Natural killer cell (primary cell): ENCODE data around the gene CSGALNACT2. TPM values are rescaled to one million over a fixed set of nuclear protein-coding genes. Genes with fewer than 3 reads are reported as not detected.

Experiments
- ATAC-seq, 3 donors: fragments of 150-1000 bp in 2 of 3; fragments of 200-7000 bp in 1 of 3; cut with Tn5 transposase; 1 replicate in 1 of 3; 2 replicates in 2 of 3; pipeline ENCODE4 v1.10.0; 2021; ENCODE audit warnings: mild to moderate bottlenecking in 2 of 3, moderate library complexity in 2 of 3
- DNase-seq, 2 donors: peaks; one replicate each; pipeline versions ENCODE4 v3.0.0 to v3.0.0-alpha.2; 2013 to 2021; ENCODE audit warnings: mixed read lengths in 1 of 2
- H3K27ac ChIP-seq: one replicate; pipeline ENCODE4 v1.5.1; 2013; ENCODE audit warnings: mild to moderate bottlenecking, low read length
- H3K27me3 ChIP-seq: one replicate; pipeline ENCODE4 v1.6.1; 2013; ENCODE audit warnings: low read length; ENCODE audit not compliant: control insufficient read depth, insufficient read depth
- H3K36me3 ChIP-seq: one replicate; pipeline ENCODE4 v1.6.1; 2013; ENCODE audit warnings: low read length; ENCODE audit not compliant: control insufficient read depth, insufficient read depth
- H3K4me1 ChIP-seq: one replicate; pipeline ENCODE4 v1.6.1; 2013; ENCODE audit warnings: low read length; ENCODE audit not compliant: control insufficient read depth, insufficient read depth
- H3K4me3 ChIP-seq: one replicate; pipeline ENCODE4 v1.5.1; 2013; ENCODE audit warnings: low read length
- H3K9me3 ChIP-seq: one replicate; pipeline ENCODE4 v1.6.1; 2013; ENCODE audit warnings: low read length; ENCODE audit not compliant: control insufficient read depth, insufficient read depth
- H3K27ac Mint-ChIP-seq, 2 donors: one replicate each; pipeline ENCODE4 v1.8.0; 2022; ENCODE audit warnings: mild to moderate bottlenecking in 2 of 2, mixed read lengths in 2 of 2, moderate library complexity in 1 of 2
- H3K27me3 Mint-ChIP-seq, 2 donors: one replicate each; pipeline ENCODE4 v1.8.0; 2022; ENCODE audit warnings: low read depth in 2 of 2, mixed read lengths in 2 of 2
- H3K36me3 Mint-ChIP-seq: one replicate; pipeline ENCODE4 v1.8.0; 2022; ENCODE audit warnings: mixed read lengths
- H3K4me1 Mint-ChIP-seq, 2 donors: one replicate each; pipeline ENCODE4 v1.8.0; 2022; ENCODE audit warnings: mixed read lengths in 2 of 2
- H3K4me3 Mint-ChIP-seq: one replicate; pipeline ENCODE4 v1.8.0; 2022; ENCODE audit warnings: mild to moderate bottlenecking, moderate library complexity, mixed read lengths
- H3K9me3 Mint-ChIP-seq, 2 donors: one replicate each; pipeline ENCODE4 v1.8.0; 2022; ENCODE audit warnings: mixed read lengths in 2 of 2
- WGBS: methylation state at CpG from one replicate; pipeline ENCODE4 v1.1.7; 2013; ENCODE audit warnings: missing lambda C conversion rate; ENCODE audit not compliant: insufficient coverage; 5-methylcytosine and 5-hydroxymethylcytosine counted together
- intact Hi-C: fragments of 100-400 bp; cut with micrococcal nuclease; formaldehyde crosslinking; loops from one replicate; pipeline ENCODE4 v1.14.2; 2022
- total RNA-seq, 4 donors: library from RNA; stranded (reverse); fragments of 120-200 nt in 1 of 4; gene quantifications; one replicate each; pipeline versions ENCODE4 v1.2.3 to v1.2.4, GENCODE V29; 2013 to 2022
- TF ChIP-seq, protein P1 (sequence below): fragments of 200-600 bp; IDR thresholded peaks from one replicate; pipeline ENCODE4 v1.8.0; 2022; ENCODE audit warnings: antibody characterized with exemption

CSGALNACT2 gene
- total RNA-seq, 3 donors from 2014 or later (not counting 1 experiment from before 2014, with no cell fraction given): 49.9 to 57.4 (median 52.8) TPM

DNA sequence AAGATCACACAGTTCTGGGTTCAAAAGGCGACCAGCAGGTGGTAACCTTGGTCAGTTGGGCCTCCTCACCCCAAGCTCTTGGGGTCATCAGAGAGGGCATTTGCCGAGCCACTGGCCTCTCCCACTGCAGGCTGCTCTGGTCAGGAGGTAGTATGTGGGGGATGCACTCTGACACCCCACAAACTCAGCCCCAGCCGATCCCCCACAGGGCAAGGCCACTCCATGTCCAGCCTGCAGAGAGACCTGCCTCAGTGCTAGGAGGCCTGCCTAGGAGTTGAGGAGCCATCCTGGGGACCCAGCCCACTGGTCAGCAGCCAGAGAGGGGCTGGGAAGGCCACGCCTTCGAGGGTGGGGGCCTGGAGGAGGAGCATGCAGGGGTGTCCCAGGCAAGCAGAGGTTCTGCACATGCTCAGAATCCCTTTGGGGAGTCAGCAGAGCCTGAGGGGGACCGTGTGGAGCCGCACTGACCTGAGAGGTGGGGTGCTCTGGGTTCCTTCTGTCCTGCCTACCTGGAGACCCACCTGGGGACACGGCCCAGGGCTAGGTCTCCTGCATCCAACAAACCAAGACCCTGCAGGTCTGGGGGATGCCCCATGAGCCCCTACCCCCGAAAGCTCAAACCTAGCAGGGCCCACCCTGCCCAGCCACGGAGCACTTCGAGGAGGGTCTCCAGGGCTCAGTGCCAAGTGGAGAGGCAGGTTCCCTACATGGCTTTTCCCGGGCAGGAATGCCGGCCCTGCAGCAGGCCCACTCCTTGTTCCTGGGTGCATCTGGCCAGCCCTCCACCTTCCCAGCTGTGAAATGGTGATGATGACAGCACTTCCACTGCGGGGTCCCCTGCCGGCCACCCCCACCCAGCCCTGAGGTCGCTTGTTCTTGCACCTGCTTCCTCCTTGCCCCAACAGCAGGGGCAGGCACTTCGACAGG lies 70.2 kb downstream of the CSGALNACT2 start:
- intact Hi-C loops: loop anchor here (10.0 kb wide), 1 partner anchor 136 kb away; no protein-coding TSS in a partner anchor
- H3K9me3 Mint-ChIP-seq: no peaks in the 10 kb centered on the region
- DNase-seq (peak in 1 of 2 donors; percentile 9), ATAC-seq (no peak)
- WGBS: 73% methylated on average over 16 of the region's 17 CpGs
- TF ChIP-seq, protein P1, sequence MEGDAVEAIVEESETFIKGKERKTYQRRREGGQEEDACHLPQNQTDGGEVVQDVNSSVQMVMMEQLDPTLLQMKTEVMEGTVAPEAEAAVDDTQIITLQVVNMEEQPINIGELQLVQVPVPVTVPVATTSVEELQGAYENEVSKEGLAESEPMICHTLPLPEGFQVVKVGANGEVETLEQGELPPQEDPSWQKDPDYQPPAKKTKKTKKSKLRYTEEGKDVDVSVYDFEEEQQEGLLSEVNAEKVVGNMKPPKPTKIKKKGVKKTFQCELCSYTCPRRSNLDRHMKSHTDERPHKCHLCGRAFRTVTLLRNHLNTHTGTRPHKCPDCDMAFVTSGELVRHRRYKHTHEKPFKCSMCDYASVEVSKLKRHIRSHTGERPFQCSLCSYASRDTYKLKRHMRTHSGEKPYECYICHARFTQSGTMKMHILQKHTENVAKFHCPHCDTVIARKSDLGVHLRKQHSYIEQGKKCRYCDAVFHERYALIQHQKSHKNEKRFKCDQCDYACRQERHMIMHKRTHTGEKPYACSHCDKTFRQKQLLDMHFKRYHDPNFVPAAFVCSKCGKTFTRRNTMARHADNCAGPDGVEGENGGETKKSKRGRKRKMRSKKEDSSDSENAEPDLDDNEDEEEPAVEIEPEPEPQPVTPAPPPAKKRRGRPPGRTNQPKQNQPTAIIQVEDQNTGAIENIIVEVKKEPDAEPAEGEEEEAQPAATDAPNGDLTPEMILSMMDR: no peak
- H3K4me3 Mint-ChIP-seq: no peak overlapping the region
- H3K27me3 Mint-ChIP-seq: no peaks in the 10 kb centered on the region
- H3K36me3 ChIP-seq: no peaks in the 10 kb centered on the region
- peaks cover 0 to 11% of the 10 kb centered on the region in 2 donors for H3K4me1 Mint-ChIP-seq
- H3K4me3 ChIP-seq: no peak overlapping the region
- no peaks in the 10 kb centered on the region for H3K36me3 Mint-ChIP-seq
- H3K27ac ChIP-seq: no peak overlapping the region
- peaks cover 32% of the 10 kb centered on the region for H3K4me1 ChIP-seq
- H3K27ac Mint-ChIP-seq: no peak overlapping the region
- no peaks in the 10 kb centered on the region for H3K9me3 ChIP-seq
- H3K27me3 ChIP-seq: no peaks in the 10 kb centered on the region

DNA sequence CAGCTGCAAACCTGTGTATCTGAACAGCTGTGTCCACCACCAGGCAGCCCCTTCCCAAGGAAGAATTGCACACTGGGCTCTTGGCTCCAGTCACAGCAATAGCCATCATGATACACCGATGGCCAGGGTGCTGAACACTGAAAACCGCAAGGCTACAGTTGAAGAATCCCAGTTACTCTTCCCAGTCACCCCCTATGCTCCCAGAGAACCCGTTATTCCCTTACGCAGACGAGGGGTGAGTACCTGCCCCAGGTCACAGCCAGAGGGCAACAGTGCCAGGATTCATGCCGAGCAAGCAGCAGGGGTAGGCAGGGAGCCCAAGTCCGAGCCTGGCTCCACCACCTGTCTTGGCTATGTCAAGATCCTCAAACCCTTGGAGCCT lies 70.8 kb downstream of the CSGALNACT2 start:
- Mint-ChIP-seq H3K36me3 (no peaks in the 10 kb centered on the region), H3K4me3 (no peak overlapping the region), H3K27ac (no peak overlapping the region), H3K9me3 (no peaks in the 10 kb centered on the region), H3K4me1 (peaks cover 0 to 11% of the 10 kb centered on the region in 2 donors), H3K27me3 (no peaks in the 10 kb centered on the region)
- H3K4me1 ChIP-seq: peaks cover 28% of the 10 kb centered on the region
- H3K9me3 ChIP-seq: no peaks in the 10 kb centered on the region
- no peak for ATAC-seq
- no peak overlapping the region for H3K4me3 ChIP-seq
- intact Hi-C loops: loop anchor here (10.0 kb wide), 1 partner anchor 136 kb away; no protein-coding TSS in a partner anchor
- WGBS: 95% methylated on average over 7 of the region's 7 CpGs
- no peaks in the 10 kb centered on the region for H3K36me3 ChIP-seq
- peak in 1 of 2 donors; percentile 4 for DNase-seq
- TF ChIP-seq, protein P1: no peak
- no peaks in the 10 kb centered on the region for H3K27me3 ChIP-seq
- no peak overlapping the region for H3K27ac ChIP-seq

DNA sequence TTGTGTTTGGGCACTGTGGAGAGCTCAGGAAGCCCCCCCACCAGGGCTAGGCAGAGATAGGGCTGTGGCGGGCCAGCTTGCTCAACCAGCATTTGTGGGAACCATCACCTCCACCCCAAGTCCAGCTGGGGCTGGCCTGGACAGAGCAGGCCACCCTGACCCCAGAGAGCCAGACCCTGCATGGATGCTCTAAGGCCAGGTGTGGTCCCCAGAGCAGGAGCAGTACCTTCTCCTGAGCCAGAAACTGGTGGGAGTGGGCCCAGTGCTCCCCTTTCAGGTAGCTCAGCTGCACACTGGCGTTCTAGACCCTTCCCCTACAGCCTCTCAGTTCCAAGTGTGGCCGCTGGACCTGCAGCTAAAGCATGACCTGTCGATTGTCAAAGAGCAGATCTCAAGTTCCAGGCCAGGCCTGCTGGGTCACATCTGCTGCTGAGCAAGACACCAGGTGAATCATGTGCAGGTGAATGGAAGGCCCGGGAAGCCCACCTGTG lies 71.5 kb downstream of the CSGALNACT2 start:
- Mint-ChIP-seq H3K27me3 (no peaks in the 10 kb centered on the region), H3K9me3 (no peaks in the 10 kb centered on the region), H3K27ac (no peak overlapping the region), H3K4me1 (peaks cover 0 to 10% of the 10 kb centered on the region in 2 donors), H3K36me3 (no peaks in the 10 kb centered on the region), H3K4me3 (no peak overlapping the region)
- Histone ChIP-seq H3K27me3 (no peaks in the 10 kb centered on the region), H3K4me3 (no peak overlapping the region), H3K4me1 (peaks cover 21% of the 10 kb centered on the region), H3K9me3 (no peaks in the 10 kb centered on the region), H3K27ac (no peak overlapping the region), H3K36me3 (no peaks in the 10 kb centered on the region)
- TF ChIP-seq, protein P1: no peak
- WGBS: 89% methylated on average over 5 of the region's 5 CpGs
- intact Hi-C loops: loop anchor here (10.0 kb wide), 1 partner anchor 135 kb away; no protein-coding TSS in a partner anchor
- DNase-seq (no peak), ATAC-seq (no peak)
